Fibroblast of skin of left quadriceps (primary cell): ENCODE results near the gene CALN1.

Experiments used
- DNase-seq, 2 experiments: peaks; one replicate each; pipeline ENCODE4 v3.0.0-alpha.2; 2013; ENCODE audit warnings: low read depth in 2 of 2

The CALN1 gene

GRCh38 chr7:72038022-72038732 lies 374.0 kb downstream of the CALN1 start:
- DNase-seq, result no peak

GRCh38 chr7:72037516-72037915 lies 374.6 kb downstream of the CALN1 start:
- peak; percentile 10 to 13 for DNase-seq

- no peak for DNase-seq
Observed at GRCh38 chr7:72035266-72035665, 376.9 kb downstream of the CALN1 start.

- DNase-seq, result peak in 1 of 2 experiments; percentile 4
Observed at GRCh38 chr7:72032934-72033333, 379.2 kb downstream of the CALN1 start.

- DNase-seq, result no peak
Observed at GRCh38 chr7:72030994-72031667, 381.0 kb downstream of the CALN1 start.

GRCh38 chr7:72028267-72028666 lies 383.9 kb downstream of the CALN1 start:
- DNase-seq, result no peak

- DNase-seq, result no peak
Observed at GRCh38 chr7:72025381-72025960, 386.7 kb downstream of the CALN1 start.

GRCh38 chr7:72023926-72024325 lies 388.2 kb downstream of the CALN1 start:
- no peak for DNase-seq

- DNase-seq, result no peak
Observed at GRCh38 chr7:72021716-72022115, 390.4 kb downstream of the CALN1 start.

GRCh38 chr7:72020311-72020710 lies 391.8 kb downstream of the CALN1 start:
- DNase-seq, result no peak

GRCh38 chr7:72019436-72019835 lies 392.7 kb downstream of the CALN1 start:
- DNase-seq, result no peak

- no peak for DNase-seq
Observed at GRCh38 chr7:72017756-72018155, 394.4 kb downstream of the CALN1 start.

GRCh38 chr7:72016574-72016973 lies 395.6 kb downstream of the CALN1 start:
- no peak for DNase-seq

GRCh38 chr7:72015136-72015535 lies 397.0 kb downstream of the CALN1 start:
- DNase-seq, result no peak

GRCh38 chr7:72007018-72007417 lies 405.1 kb downstream of the CALN1 start:
- DNase-seq, result no peak

GRCh38 chr7:72003236-72003635 lies 408.9 kb downstream of the CALN1 start:
- DNase-seq, result no peak

- peak; percentile 12 to 24 for DNase-seq
Observed at GRCh38 chr7:71996141-71996540, 416.0 kb downstream of the CALN1 start.

GRCh38 chr7:71995111-71995510 lies 417.0 kb downstream of the CALN1 start:
- DNase-seq, result no peak

- no peak for DNase-seq
Observed at GRCh38 chr7:71991586-71991985, 420.6 kb downstream of the CALN1 start.

- no peak for DNase-seq
Observed at GRCh38 chr7:71990138-71990462, 422.0 kb downstream of the CALN1 start.

GRCh38 chr7:71988201-71988600 lies 423.9 kb downstream of the CALN1 start:
- DNase-seq, result no peak

- DNase-seq, result no peak
Observed at GRCh38 chr7:71987200-71987767, 424.9 kb downstream of the CALN1 start.

GRCh38 chr7:71984348-71984747 lies 427.8 kb downstream of the CALN1 start:
- DNase-seq, result no peak
